ENCODE results near the gene DDHD1. TPM values are rescaled to one million over a fixed set of nuclear protein-coding genes. Genes with fewer than 3 reads are reported as not detected.
A peak's percentile ranks its signal among the peaks of the same experiment; 100 is the strongest.

DDHD1 gene
- total RNA-seq, 1 donor from 2014 or later, result 6.3 TPM

- DNase-seq (ENCODE audit: low read depth in 2 of 2), result peak in 1 of 2 donors; percentile 80
Observed at GRCh38 chr14:53035336-53036210, 117.5 kb downstream of the DDHD1 start.

- DNase-seq (ENCODE audit: low read depth in 2 of 2), result no peak
Observed at GRCh38 chr14:53034688-53035230, 118.4 kb downstream of the DDHD1 start.

- no peak for DNase-seq (ENCODE audit: low read depth in 2 of 2)
Observed at GRCh38 chr14:53034036-53034435, 119.1 kb downstream of the DDHD1 start.

- DNase-seq (ENCODE audit: low read depth in 2 of 2), result no peak
Observed at GRCh38 chr14:53032838-53033390, 120.2 kb downstream of the DDHD1 start.

GRCh38 chr14:53032161-53032803 lies 120.8 kb downstream of the DDHD1 start:
- peak; percentile 20 to 58 for DNase-seq (ENCODE audit: low read depth in 2 of 2)

GRCh38 chr14:53027562-53027961 lies 125.6 kb downstream of the DDHD1 start:
- no peak for DNase-seq (ENCODE audit: low read depth in 2 of 2)

- no peak for DNase-seq (ENCODE audit: low read depth in 2 of 2)
Observed at GRCh38 chr14:53027041-53027440, 126.1 kb downstream of the DDHD1 start.

GRCh38 chr14:53023325-53023724 lies 129.8 kb downstream of the DDHD1 start:
- DNase-seq (ENCODE audit: low read depth in 2 of 2), result no peak

- DNase-seq (ENCODE audit: low read depth in 2 of 2), result no peak
Observed at GRCh38 chr14:53022593-53022992, 130.5 kb downstream of the DDHD1 start.

GRCh38 chr14:53020193-53020932 lies 132.8 kb downstream of the DDHD1 start:
- no peak for DNase-seq (ENCODE audit: low read depth in 2 of 2)

- no peak for DNase-seq (ENCODE audit: low read depth in 2 of 2)
Observed at GRCh38 chr14:53019406-53019805, 133.7 kb downstream of the DDHD1 start.

GRCh38 chr14:53017837-53018236 lies 135.3 kb downstream of the DDHD1 start:
- no peak for DNase-seq (ENCODE audit: low read depth in 2 of 2)

- DNase-seq (ENCODE audit: low read depth in 2 of 2), result no peak
Observed at GRCh38 chr14:53016919-53017318, 136.2 kb downstream of the DDHD1 start.

- no peak for DNase-seq (ENCODE audit: low read depth in 2 of 2)
Observed at GRCh38 chr14:53016491-53016890, 136.6 kb downstream of the DDHD1 start.

- peak in 1 of 2 donors; percentile 76 for DNase-seq (ENCODE audit: low read depth in 2 of 2)
Observed at GRCh38 chr14:53011053-53011462, 142.1 kb downstream of the DDHD1 start.

GRCh38 chr14:53010193-53011040 lies 142.7 kb downstream of the DDHD1 start:
- DNase-seq (ENCODE audit: low read depth in 2 of 2), result no peak

- DNase-seq (ENCODE audit: low read depth in 2 of 2), result no peak
Observed at GRCh38 chr14:53006931-53007562, 146.1 kb downstream of the DDHD1 start.

- DNase-seq (ENCODE audit: low read depth in 2 of 2), result no peak
Observed at GRCh38 chr14:53004976-53005375, 148.1 kb downstream of the DDHD1 start.

GRCh38 chr14:53003776-53004175 lies 149.3 kb downstream of the DDHD1 start:
- no peak for DNase-seq (ENCODE audit: low read depth in 2 of 2)

- DNase-seq (ENCODE audit: low read depth in 2 of 2), result no peak
Observed at GRCh38 chr14:53002576-53002975, 150.5 kb downstream of the DDHD1 start.
